ENCODE measurements around the gene KRTAP9-7. TPM values are rescaled to one million over a fixed set of nuclear protein-coding genes. Genes with fewer than 3 reads are reported as not detected.
"Not testable (repeated sequence)": the region's sequence is repeated elsewhere in the genome, so short reads cannot be mapped to it uniquely, and the experiment has no call there.

The KRTAP9-7 gene, protein sequence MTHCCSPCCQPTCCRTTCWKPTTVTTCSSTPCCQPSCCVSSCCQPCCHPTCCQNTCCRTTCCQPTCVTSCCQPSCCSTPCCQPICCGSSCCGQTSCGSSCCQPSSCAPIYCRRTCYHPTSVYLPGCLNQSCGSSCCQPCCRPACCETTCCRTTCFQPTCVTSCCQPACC
- not detected in 2 replicates for total RNA-seq (2014; rRNA removed; shearing (Covaris generic))

DNA sequence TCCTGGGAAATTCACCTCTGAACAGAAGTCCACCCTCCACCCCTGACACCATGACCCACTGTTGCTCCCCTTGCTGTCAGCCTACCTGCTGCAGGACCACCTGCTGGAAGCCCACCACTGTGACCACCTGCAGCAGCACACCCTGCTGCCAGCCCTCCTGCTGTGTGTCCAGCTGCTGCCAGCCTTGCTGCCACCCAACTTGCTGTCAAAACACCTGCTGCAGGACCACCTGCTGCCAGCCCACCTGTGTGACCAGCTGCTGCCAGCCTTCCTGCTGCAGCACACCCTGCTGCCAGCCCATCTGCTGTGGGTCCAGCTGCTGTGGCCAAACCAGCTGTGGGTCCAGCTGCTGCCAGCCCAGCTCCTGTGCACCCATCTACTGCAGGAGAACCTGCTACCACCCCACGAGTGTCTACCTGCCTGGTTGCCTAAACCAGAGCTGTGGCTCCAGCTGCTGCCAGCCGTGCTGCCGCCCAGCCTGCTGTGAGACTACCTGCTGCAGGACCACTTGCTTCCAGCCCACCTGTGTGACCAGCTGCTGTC is at the start of gene KRTAP9-7:
Gene KRTAP9-7 (plus strand): TSS at position 51 of the 543 bp plus-strand sequence. CDS start 0 bp downstream, at position 51.
- H3K4me3 ChIP-seq (ENCODE audit: insufficient read depth, low read depth, low read length); DNase-seq; H3K36me3 ChIP-seq (replicated peaks; ENCODE audit: control insufficient read depth, insufficient read depth, low read length); H3K27me3 ChIP-seq (ENCODE audit: control insufficient read depth, insufficient read depth, low read length): not testable (repeated sequence)

DNA sequence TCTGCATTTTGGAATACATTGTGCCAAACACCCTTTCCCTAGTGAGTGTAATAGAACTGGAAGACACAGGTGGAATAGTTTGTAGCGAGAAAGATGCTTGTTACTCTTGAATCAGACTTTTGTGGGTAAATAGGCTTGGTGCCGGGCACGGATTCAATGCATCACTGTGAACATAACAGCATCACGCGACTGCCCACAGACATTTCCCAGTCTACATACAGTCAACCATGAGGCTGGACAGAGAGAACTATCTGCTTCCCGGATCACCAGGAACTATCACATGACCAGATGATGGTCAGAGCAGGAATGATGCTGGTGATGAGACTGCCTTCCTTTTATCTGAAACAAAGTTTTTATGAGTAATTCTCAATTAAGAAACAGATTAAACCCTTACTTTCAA is 49.4 kb upstream of the KRTAP9-7 start:
- H3K36me3 ChIP-seq (replicated peaks; ENCODE audit: control insufficient read depth, insufficient read depth, low read length) = no peaks in the 10 kb centered on the region
- no peak overlapping the region for H3K4me3 ChIP-seq (ENCODE audit: insufficient read depth, low read depth, low read length)
- no peak for DNase-seq
- H3K27me3 ChIP-seq (ENCODE audit: control insufficient read depth, insufficient read depth, low read length) = no peaks in the 10 kb centered on the region

DNA sequence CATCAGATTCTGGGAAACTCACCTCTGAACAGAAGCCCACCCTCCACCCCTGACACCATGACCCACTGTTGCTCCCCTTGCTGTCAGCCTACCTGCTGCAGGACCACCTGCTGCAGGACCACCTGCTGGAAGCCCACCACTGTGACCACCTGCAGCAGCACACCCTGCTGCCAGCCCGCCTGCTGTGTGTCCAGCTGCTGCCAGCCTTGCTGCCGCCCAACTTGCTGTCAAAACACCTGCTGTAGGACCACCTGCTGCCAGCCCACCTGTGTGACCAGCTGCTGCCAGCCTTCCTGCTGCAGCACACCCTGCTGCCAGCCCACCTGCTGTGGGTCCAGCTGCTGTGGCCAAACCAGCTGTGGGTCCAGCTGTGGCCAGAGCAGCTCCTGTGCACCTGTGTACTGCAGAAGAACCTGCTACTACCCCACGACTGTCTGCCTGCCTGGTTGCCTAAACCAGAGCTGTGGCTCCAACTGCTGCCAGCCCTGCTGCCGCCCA is 48.9 kb upstream of the KRTAP9-7 start, which contains the start of gene KRTAP9-2:
Gene KRTAP9-2 (plus strand): TSS at position 51 of the 498 bp plus-strand sequence. CDS start 7 bp downstream, at position 58.
- H3K4me3 ChIP-seq (ENCODE audit: insufficient read depth, low read depth, low read length); H3K36me3 ChIP-seq (replicated peaks; ENCODE audit: control insufficient read depth, insufficient read depth, low read length); H3K27me3 ChIP-seq (ENCODE audit: control insufficient read depth, insufficient read depth, low read length); DNase-seq: not testable (repeated sequence)

DNA sequence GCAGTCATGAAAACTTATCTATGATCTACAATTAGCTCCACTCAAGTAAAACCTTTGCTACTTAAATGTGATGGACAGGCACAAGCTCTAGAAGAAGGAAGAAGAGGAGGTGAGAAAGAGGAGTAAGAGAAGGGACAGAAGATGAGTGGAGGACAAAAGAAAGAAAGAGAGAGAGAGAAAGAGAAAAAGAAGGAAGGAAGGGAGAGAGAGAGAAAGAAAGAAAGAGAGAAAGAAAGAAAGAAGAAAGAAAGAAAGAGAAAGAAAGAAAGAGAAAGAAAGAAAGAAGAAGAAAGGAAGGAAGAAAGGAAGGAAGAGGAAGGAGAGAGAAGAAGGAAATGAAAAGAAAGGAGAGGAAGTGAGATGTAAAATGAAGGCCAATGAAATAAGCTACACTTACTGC is 45.4 kb upstream of the KRTAP9-7 start:
- H3K36me3 ChIP-seq (replicated peaks; ENCODE audit: control insufficient read depth, insufficient read depth, low read length) = no peaks in the 10 kb centered on the region
- no peak for DNase-seq
- H3K4me3 ChIP-seq (ENCODE audit: insufficient read depth, low read depth, low read length) = no peak overlapping the region
- H3K27me3 ChIP-seq (ENCODE audit: control insufficient read depth, insufficient read depth, low read length) = no peaks in the 10 kb centered on the region

DNA sequence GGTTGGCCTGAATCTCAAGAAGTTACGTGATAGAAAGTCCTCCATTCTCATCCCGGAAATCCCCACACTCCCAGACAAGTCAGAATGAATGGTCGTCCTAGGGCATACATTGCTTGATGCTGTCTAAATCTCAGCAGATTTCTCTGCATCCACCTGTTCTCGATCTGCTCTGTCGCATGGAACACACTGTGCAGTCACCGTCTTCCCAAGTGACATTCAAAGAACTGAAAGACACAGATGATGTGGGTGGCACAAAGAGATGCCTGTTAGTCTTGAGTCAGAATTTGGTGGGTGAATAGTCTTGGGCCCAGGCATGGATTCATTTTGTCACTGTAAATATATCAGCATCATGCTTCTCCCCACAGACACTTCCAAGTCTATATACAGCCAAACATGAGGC is 43.8 kb upstream of the KRTAP9-7 start:
- H3K36me3 ChIP-seq (replicated peaks; ENCODE audit: control insufficient read depth, insufficient read depth, low read length) = no peaks in the 10 kb centered on the region
- no peak for DNase-seq
- no peaks in the 10 kb centered on the region for H3K27me3 ChIP-seq (ENCODE audit: control insufficient read depth, insufficient read depth, low read length)
- H3K4me3 ChIP-seq (ENCODE audit: insufficient read depth, low read depth, low read length) = no peak overlapping the region

DNA sequence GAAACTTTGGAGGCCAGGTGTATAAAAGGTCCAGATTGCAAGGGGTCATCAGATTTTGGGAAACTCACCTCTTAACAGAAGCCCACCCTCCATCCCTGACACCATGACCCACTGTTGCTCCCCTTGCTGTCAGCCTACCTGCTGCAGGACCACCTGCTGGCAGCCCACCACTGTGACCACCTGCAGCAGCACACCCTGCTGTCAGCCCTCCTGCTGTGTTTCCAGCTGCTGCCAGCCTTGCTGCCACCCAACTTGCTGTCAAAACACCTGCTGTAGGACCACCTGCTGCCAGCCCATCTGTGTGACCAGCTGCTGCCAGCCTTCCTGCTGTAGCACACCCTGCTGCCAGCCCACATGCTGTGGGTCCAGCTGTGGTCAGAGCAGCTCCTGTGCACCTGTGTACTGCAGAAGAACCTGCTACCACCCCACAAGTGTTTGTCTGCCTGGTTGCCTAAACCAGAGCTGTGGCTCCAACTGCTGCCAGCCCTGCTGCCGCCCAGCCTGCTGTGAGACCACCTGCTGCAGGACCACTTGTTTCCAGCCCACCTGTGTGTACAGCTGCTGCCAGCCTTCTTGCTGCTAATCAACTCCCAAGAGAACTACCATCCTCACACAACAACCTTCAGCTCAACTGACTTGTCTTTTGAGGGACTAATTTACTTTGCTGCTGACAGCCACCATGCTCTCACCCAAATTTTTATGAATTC is 42.9 kb upstream of the KRTAP9-7 start, which contains the start of gene KRTAP9-3:
Gene KRTAP9-3 (plus strand): TSS at position 51 of the 707 bp plus-strand sequence. CDS start 53 bp downstream, at position 104.
- not testable (repeated sequence) for H3K36me3 ChIP-seq (replicated peaks; ENCODE audit: control insufficient read depth, insufficient read depth, low read length); H3K4me3 ChIP-seq (ENCODE audit: insufficient read depth, low read depth, low read length); DNase-seq; H3K27me3 ChIP-seq (ENCODE audit: control insufficient read depth, insufficient read depth, low read length)

DNA sequence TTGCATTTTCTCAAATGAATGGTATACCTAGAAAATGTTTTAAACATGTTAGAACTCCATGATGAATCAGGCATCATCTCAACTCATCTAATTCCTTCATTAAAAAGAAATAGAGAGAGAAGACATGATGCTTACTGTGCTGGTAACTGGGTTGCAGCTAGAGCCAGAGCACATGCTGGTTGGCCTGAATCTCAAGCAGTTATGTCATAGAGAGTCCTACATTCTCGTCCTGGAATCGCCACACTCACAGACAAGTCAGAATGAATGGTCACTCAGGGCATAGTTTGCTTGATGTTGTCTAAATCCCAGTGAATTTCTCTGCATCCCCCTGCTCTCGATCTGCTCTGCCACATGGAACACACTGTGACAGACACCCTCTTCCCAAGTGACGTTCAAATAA is 38.4 kb upstream of the KRTAP9-7 start:
- DNase-seq; H3K27me3 ChIP-seq (ENCODE audit: control insufficient read depth, insufficient read depth, low read length); H3K36me3 ChIP-seq (replicated peaks; ENCODE audit: control insufficient read depth, insufficient read depth, low read length); H3K4me3 ChIP-seq (ENCODE audit: insufficient read depth, low read depth, low read length): not testable (repeated sequence)

DNA sequence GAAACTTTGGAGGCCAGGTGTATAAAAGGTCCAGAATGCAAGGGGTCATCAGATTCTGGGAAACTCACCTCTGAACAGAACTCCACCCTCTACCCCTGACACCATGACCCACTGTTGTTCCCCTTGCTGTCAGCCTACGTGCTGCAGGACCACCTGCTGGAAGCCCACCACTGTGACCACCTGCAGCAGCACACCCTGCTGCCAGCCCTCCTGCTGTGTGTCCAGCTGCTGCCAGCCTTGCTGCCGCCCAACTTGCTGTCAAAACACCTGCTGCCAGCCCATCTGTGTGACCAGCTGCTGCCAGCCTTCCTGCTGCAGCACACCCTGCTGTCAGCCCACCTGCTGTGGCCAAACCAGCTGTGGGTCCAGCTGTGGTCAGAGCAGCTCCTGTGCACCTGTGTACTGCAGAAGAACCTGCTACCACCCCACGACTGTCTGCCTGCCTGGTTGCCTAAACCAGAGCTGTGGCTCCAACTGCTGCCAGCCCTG is 37.5 kb upstream of the KRTAP9-7 start, which contains the start of gene KRTAP9-8:
Gene KRTAP9-8 (plus strand): TSS at position 51 of the 489 bp plus-strand sequence. CDS start 53 bp downstream, at position 104.
- not testable (repeated sequence) for H3K4me3 ChIP-seq (ENCODE audit: insufficient read depth, low read depth, low read length); H3K27me3 ChIP-seq (ENCODE audit: control insufficient read depth, insufficient read depth, low read length); DNase-seq; H3K36me3 ChIP-seq (replicated peaks; ENCODE audit: control insufficient read depth, insufficient read depth, low read length)

DNA sequence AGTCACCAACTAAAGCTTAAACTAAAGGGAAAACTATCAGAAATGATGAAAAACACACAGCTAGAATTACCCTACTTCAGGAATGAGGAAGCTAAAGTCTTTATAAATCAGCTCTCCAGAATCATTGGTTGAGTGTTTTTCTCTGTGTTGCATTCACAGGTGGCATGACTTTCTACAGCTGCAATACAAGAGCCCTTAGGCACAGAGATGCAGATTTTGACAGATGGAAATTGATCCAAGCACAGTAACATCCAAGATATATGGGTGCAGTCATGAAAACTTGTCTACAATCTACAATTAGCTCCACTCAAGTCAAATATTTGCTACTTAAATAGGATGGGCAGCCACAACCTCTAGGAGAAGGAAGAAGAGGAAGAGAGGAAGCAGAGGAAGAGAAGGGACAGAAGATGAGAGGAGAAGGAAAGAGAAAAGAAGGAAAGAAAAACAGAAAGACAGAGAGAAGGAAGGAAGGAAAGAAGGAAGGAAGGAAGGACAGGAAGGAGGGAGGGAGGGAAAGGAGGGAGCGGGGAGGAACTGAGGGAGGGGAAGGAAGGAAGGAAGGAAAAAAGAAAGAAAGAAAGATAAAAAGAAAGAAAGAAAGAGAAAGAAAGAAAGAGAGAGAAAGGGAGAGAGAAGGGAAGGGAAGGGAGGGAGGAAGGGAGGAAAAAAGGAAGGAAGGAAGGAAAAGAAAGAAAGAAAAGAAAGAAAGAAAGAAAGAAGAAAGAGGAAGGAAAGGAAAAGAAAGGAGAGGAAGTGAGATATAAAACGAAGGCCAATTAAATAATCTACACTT is 28.3 kb upstream of the KRTAP9-7 start:
- not testable (repeated sequence) for H3K27me3 ChIP-seq (ENCODE audit: control insufficient read depth, insufficient read depth, low read length); DNase-seq; H3K36me3 ChIP-seq (replicated peaks; ENCODE audit: control insufficient read depth, insufficient read depth, low read length); H3K4me3 ChIP-seq (ENCODE audit: insufficient read depth, low read depth, low read length)

DNA sequence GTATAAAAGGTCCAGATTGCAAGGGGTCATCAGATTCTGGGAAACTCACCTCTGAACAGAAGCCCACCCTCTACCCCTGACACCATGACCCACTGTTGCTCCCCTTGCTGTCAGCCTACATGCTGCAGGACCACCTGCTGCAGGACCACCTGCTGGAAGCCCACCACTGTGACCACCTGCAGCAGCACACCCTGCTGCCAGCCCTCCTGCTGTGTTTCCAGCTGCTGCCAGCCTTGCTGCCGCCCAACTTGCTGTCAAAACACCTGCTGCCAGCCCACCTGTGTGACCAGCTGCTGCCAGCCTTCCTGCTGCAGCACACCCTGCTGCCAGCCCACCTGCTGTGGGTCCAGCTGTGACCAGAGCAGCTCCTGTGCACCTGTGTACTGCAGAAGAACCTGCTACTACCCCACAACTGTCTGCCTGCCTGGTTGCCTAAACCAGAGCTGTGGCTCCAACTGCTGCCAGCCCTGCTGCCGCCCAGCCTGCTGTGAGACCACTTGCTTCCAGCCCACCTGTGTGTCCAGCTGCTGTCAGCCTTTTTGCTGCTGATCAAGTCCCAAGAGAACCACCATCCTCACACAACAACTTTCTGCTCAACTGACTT is 25.8 kb upstream of the KRTAP9-7 start, which contains the start of gene KRTAP9-4:
Gene KRTAP9-4 (plus strand): TSS at position 51 of the 604 bp plus-strand sequence. CDS start 34 bp downstream, at position 85.
- DNase-seq; H3K36me3 ChIP-seq (replicated peaks; ENCODE audit: control insufficient read depth, insufficient read depth, low read length); H3K4me3 ChIP-seq (ENCODE audit: insufficient read depth, low read depth, low read length); H3K27me3 ChIP-seq (ENCODE audit: control insufficient read depth, insufficient read depth, low read length): not testable (repeated sequence)

DNA sequence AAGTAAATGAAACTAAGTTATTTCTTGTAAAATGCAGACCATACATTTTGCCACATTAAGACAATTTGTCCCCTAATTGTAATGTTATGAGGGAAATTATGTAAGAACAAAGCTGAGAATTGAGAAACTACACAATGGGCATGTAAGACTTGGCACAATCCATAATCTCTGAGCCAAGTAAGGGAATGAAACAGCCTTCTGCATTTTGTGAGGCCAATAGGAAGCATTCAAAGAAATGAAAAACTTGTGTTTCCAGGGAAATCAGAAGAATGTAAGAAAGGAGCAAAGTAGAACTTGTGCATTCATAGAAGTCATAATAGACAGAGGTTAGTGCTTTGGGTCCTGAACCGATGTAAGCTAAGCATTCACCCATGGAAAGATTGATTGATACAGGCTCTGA is 24.2 kb upstream of the KRTAP9-7 start:
- Histone ChIP-seq H3K27me3 (ENCODE audit: control insufficient read depth, insufficient read depth, low read length) (peaks cover 2% of the 10 kb centered on the region; the same call in 1 of the 2 replicates), H3K36me3 (replicated peaks; ENCODE audit: control insufficient read depth, insufficient read depth, low read length) (no peaks in the 10 kb centered on the region)

DNA sequence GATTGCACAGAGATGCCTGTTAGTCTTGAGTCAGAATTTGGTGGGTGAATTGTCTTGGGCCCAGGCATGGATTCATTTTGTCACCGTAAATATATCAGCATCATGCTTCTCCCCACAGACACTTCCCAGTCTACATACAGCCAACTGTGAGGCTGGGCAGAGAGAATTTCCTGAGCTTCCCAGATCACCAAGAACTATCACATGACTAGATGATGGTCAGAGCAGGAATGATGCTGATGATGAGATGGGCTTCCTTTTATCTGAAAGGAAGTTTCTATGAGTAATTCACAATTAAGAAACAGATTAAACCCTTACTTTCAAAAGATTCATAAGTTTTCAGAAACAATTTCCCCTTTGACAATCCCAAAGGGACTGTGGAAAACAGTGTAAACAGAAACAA is 20.6 kb upstream of the KRTAP9-7 start:
- peaks cover 2% of the 10 kb centered on the region; the same call in 1 of the 2 replicates for H3K27me3 ChIP-seq (ENCODE audit: control insufficient read depth, insufficient read depth, low read length)
- H3K4me3 ChIP-seq (ENCODE audit: insufficient read depth, low read depth, low read length) = no peak overlapping the region
- no peak for DNase-seq
- H3K36me3 ChIP-seq (replicated peaks; ENCODE audit: control insufficient read depth, insufficient read depth, low read length) = no peaks in the 10 kb centered on the region

More for the DNA sequence above, 24.2 kb upstream of the KRTAP9-7 start:
- DNase-seq = no peak
- no peak overlapping the region for H3K4me3 ChIP-seq (ENCODE audit: insufficient read depth, low read depth, low read length)

DNA sequence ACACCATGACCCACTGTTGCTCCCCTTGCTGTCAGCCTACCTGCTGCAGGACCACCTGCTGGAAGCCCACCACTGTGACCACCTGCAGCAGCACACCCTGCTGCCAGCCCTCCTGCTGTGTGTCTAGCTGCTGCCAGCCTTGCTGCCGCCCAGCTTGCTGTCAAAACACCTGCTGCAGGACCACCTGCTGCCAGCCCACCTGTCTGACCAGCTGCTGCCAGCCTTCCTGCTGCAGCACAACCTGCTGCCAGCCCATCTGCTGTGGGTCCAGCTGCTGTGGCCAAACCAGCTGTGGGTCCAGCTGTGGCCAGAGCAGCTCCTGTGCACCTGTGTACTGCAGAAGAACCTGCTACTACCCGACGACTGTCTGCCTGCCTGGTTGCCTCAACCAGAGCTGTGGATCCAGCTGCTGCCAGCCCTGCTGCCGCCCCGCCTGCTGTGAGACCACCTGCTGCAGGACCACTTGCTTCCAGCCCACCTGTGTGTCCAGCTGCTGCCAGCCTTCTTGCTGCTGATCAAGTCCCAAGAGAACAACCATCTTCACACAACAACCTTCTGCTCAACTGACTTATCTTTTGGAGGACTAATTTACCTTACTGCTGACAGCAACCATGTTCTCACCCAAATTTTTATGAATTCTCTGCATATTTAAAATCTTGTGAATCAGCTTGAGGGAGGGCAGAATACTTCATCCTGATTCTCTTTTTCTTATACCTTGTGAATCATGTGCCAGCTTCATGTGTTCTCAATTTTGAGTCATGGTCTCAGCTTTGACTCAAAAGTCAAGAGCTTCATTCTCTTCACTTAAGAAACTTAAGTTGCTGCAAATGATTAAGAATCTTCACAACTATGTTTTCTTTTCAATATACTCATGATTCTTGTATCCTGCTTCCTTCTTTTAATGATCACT is 19.9 kb upstream of the KRTAP9-7 start, which contains the start of gene KRTAP9-9:
Gene KRTAP9-9 (plus strand): TSS at position 4 of the 910 bp plus-strand sequence.
- H3K27me3 ChIP-seq (ENCODE audit: control insufficient read depth, insufficient read depth, low read length); H3K36me3 ChIP-seq (replicated peaks; ENCODE audit: control insufficient read depth, insufficient read depth, low read length); H3K4me3 ChIP-seq (ENCODE audit: insufficient read depth, low read depth, low read length); DNase-seq: not testable (repeated sequence)

All from H7 (cell line).